HG03135 (cell line): ENCODE measurements around the gene ATP6AP2.
A peak's percentile ranks its signal among the peaks of the same experiment; 100 is the strongest.

Experiments
- ATAC-seq: cut with Tn5 transposase; IDR thresholded peaks from one replicate; pipeline ENCODE4 v1.9.1; 2021; ENCODE audit warnings: mild to moderate bottlenecking, moderate library complexity; ENCODE audit not compliant: unreplicated experiment

Gene ATP6AP2

DNA sequence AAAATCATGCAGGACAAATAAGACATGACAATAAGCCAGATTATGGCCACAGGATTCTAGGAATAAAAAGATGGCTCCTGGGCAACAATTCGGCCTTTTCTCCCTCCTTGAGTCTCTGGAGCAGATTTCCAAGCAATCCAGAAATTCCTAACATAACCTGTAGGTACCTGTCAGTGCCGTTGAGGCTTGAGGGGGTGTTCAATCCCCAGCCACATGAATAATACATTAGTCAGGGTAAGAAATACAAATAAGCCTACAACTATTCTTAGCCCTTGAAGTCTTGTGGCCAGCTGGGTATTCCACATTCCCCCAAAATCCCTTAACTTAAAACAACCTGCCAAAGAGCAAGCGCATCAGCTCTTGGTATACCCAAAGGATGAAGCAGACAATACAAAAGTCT is 56.9 kb downstream of the ATP6AP2 start:
- ATAC-seq, result no peak

DNA sequence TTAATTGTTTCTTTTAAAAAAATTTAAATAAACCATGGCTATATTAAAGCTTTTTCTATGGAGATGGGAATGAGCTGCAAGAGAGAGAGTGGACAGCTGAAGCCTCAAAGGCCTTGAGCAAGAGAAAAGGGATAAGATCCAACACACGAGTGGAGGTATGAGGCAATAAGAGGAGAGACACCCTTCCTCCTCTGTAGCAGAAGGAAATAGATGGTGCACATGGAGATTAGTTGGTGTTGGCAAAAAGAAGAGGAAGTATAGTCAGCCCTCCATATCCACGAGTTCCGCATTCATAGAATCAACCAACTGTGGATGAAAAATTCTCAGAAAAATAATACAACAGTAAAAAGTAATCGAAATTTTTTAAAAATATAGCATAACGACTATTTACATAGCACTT is 63.4 kb downstream of the ATP6AP2 start:
- no peak for ATAC-seq

DNA sequence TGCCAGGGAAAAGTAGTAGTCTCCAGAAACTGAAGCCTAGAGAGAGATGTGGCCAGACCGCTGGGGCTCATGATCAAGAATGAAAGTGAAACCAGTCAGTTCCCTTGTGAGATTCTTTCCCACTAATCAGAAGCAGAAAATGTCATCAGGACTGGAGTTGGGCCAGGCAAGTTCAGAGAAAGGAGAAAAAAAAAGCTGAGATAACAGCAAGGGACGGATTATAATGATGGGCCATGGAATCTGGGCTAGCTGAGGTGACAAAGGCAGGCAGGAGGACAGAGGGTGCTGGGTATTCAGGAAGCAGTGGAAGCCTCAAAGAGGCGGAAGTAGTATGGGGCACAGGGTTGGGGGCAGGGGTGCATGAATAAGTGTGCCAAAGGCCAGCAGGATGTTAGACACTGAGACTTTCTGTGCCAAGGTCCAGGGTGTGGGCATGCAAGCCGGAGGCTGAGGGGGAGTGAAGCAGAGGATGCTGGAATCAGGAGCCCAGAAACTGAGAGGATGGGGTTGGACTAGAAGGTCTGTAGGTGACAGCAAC is 64.1 kb downstream of the ATP6AP2 start:
- peak; percentile 37 for ATAC-seq

DNA sequence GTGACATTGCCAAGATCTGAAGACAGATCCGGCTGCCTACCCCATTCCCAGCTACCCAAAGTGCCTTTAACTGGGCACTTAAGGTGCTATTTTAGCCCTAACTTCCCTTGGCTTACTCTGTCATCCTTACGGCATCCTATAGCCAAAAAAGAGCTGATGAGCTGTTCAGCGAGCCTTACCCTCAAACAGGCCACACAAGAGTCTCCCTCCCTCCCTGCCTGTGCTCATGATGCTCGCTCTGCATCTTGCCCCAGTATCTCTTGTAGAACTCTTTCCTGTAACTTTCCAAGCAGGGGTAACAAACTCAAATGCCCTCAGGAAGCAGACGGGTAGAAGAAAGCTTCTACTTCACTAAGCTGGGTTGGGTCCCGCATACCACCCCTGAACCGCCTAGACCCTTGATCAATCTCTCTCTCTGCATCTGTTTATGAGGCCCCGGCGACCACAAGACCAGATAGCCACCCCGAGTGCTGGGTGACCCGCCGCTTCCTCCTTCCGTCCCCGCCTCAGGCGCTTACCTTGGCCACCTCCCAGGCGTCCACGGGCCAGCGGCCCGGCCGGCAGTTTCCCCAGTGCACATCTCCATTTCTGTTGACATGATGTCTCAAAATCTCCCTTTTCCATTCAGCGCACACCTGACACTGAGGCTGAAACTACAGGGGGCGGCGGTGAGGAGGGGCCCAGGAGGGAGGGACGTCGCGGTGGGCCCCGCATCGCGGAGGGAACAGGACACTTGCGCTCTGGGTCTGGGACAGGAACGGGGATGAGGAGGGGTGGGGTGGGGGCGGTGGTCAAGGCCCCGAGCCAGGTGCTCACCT is 65.9 kb downstream of the ATP6AP2 start:
- ATAC-seq, result peak; percentile 27

DNA sequence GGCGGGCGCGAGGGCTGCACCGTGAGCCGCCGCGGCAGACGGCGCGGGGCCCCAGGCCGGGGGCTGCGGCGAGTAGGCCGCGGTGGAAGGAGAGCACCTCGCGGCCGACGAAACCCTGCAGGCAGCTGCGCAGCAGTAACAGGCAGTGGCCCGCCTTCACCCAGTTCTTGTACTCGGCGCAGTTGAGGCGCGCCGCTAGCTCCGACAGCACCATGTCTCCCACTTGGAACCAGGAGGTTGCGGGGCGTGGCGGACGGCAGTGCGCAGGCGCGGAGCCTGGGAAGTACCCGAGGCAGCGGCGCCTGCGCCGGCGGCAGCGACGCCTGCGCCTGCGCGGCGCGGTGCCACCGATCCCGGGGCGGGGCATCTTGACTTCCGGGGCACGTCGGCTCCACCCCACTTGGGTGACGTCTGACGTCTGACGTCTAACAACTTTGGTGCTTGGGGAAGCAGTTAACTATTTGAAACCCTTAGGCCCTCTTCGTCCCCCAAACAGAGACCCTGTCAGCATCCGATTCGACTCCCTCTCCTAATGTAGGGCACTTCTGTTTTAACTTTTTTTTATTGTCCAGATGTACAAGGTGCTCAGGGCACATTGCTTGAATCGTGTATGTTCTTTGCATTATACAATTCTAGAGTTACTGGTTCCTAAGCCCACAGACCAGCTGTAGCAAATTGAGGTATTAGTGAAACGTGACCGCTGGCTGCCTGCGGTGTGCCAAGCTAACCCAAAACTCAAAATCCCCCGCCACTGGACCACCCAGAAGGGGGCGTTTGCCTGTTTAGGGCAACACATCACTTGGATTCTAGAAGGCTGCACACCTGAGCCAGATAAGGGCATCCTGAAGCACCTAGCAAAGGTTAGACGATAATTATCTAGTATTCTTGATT is 66.8 kb downstream of the ATP6AP2 start, which contains the start of gene CXorf38:
Gene CXorf38 (minus strand): TSS at position 255 of the 891 bp plus-strand sequence. CDS start 41 bp downstream, at position 214.
- ATAC-seq, result peak; percentile 68

DNA sequence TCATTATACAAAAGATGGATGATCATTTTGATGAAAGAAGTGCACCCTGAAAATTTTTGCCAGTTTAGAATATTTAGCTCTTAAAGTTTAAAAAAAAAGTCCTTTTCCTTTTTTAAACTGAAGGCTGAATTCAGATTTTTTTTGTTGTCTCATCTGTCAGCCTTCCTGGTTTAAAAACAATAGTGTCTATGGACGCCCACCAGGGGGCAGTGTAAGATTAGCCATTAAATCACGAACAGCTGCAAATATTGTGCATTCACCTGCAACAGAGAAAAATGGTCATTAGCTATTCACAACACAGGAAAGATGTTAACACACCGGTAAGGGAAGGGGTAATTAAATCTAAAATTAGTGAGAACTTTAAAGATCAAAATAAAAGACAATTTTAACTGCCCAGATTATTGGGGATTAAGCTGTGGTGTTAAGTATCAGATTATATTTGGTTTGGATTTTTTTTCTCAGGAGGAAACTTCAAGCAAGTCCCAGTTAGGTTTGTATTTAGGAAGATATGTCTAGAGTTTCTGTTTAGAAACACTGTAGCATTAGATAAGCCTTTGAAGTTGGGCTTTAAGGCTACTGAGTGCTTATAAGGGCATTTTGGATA is 71.0 kb downstream of the ATP6AP2 start:
- no peak for ATAC-seq

DNA sequence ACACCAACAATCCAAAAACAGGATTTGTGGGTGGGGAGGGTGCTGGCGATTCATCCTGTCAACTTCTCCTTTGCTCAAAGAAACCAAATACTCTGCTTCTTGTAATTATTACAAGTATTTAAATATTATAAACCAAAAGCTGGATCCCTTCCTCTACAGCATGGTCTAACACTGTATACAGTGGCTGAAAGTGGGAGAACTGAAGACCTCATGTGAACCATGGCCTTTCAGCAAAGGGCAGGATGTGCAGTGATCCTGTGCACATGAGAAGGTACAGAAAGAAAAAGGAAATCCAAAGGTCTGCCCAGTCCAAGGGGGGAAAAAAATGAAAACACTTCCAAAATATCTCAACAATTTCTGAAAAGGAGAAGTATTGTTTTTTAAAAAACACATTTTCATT is 71.9 kb downstream of the ATP6AP2 start:
- ATAC-seq, result no peak

DNA sequence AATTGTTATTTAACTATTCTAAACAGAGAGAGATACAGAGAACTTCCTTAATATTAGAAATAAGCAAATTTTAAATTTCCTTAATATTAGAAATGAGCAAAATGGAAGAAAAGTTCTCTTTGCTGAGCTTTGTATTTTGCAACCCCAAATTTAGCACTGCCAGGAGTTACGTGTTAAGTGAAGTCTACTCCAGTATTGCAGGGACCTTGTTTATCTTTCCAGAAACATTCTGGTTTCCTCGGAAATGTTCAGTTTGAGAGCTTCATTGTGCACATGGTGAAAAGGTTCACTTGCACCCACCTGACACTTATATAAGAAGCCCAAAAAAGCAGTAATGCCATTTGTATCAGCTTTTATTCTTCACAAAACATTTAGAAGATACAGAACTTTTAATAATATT is 72.8 kb downstream of the ATP6AP2 start:
- no peak for ATAC-seq
